ENCODE measurements around the gene IGFLR1. TPM values are rescaled to one million over a fixed set of nuclear protein-coding genes. Genes with fewer than 3 reads are reported as not detected.

The IGFLR1 gene
- total RNA-seq, 1 experiment from 2014 or later: 4.9 TPM

GRCh38 chr19:35777961-35778360, 35.7 kb upstream of the IGFLR1 start:
- BruUV-seq (replicated peaks): no TSS peak
- Histone ChIP-seq H3K4me1 (ENCODE audit: insufficient read depth, low read length, poor library complexity, severe bottlenecking) (peaks cover 13% of the 10 kb centered on the region), H3K9me3 (ENCODE audit: low read depth, low read length, poor library complexity, severe bottlenecking) (no peaks in the 10 kb centered on the region), H3K4me3 (ENCODE audit: low read depth, low read length, poor library complexity, severe bottlenecking) (no peak overlapping the region), H3K36me3 (ENCODE audit: insufficient read depth, low read length, poor library complexity, severe bottlenecking) (peaks cover 28% of the 10 kb centered on the region), H3K27me3 (replicated peaks; ENCODE audit: insufficient read depth, low read depth, low read length, poor library complexity) (no peaks in the 10 kb centered on the region), H3K27ac (ENCODE audit: low read depth, low read length, poor library complexity, severe bottlenecking) (no peak overlapping the region)
- no peak for DNase-seq (ENCODE audit: low spot score)
- intact Hi-C loops (cut with micrococcal nuclease; ENCODE audit: unreplicated experiment): no loop called here
- TF ChIP-seq CTCF (conservative IDR thresholded peaks at IDR 0.05; ENCODE audit: low read depth, low read length) (no peak), EZH2 (IDR thresholded peaks at IDR 0.05; ENCODE audit: borderline replicate concordance, low read depth, low read length, poor library complexity, severe bottlenecking) (no peak)
- CTCF ChIA-PET: interaction anchor here (0.6 kb wide), 1 partner anchor 444 kb away, joined by 5 read pairs; no protein-coding TSS in a partner anchor
- POLR2A ChIA-PET (ENCODE audit: low non-redundant PET): no interaction called here

GRCh38 chr19:35777086-35777841, 35.0 kb upstream of the IGFLR1 start:
- Histone ChIP-seq H3K9me3 (ENCODE audit: low read depth, low read length, poor library complexity, severe bottlenecking) (no peaks in the 10 kb centered on the region), H3K27me3 (replicated peaks; ENCODE audit: insufficient read depth, low read depth, low read length, poor library complexity) (no peaks in the 10 kb centered on the region), H3K27ac (ENCODE audit: low read depth, low read length, poor library complexity, severe bottlenecking) (no peak overlapping the region), H3K4me3 (ENCODE audit: low read depth, low read length, poor library complexity, severe bottlenecking) (no peak overlapping the region), H3K36me3 (ENCODE audit: insufficient read depth, low read length, poor library complexity, severe bottlenecking) (peaks cover 22% of the 10 kb centered on the region), H3K4me1 (ENCODE audit: insufficient read depth, low read length, poor library complexity, severe bottlenecking) (peaks cover 13% of the 10 kb centered on the region)
- CTCF ChIA-PET: no interaction called here
- no peak for DNase-seq (ENCODE audit: low spot score)
- BruUV-seq (replicated peaks): no TSS peak
- no peak for TF ChIP-seq CTCF (conservative IDR thresholded peaks at IDR 0.05; ENCODE audit: low read depth, low read length)
- TF ChIP-seq EZH2 (IDR thresholded peaks at IDR 0.05; ENCODE audit: borderline replicate concordance, low read depth, low read length, poor library complexity, severe bottlenecking): no peak
- POLR2A ChIA-PET (ENCODE audit: low non-redundant PET): no interaction called here
- intact Hi-C loops (cut with micrococcal nuclease; ENCODE audit: unreplicated experiment): no loop called here

GRCh38 chr19:35776102-35776788, 34.0 kb upstream of the IGFLR1 start:
- DNase-seq (ENCODE audit: low spot score): no peak
- no peaks in the 10 kb centered on the region for H3K27me3 ChIP-seq (replicated peaks; ENCODE audit: insufficient read depth, low read depth, low read length, poor library complexity)
- H3K9me3 ChIP-seq (ENCODE audit: low read depth, low read length, poor library complexity, severe bottlenecking): no peaks in the 10 kb centered on the region
- TF ChIP-seq EZH2 (IDR thresholded peaks at IDR 0.05; ENCODE audit: borderline replicate concordance, low read depth, low read length, poor library complexity, severe bottlenecking) (no peak), CTCF (conservative IDR thresholded peaks at IDR 0.05; ENCODE audit: low read depth, low read length) (no peak)
- intact Hi-C loops (cut with micrococcal nuclease; ENCODE audit: unreplicated experiment): no loop called here
- POLR2A ChIA-PET (ENCODE audit: low non-redundant PET): no interaction called here
- peaks cover 13% of the 10 kb centered on the region for H3K4me1 ChIP-seq (ENCODE audit: insufficient read depth, low read length, poor library complexity, severe bottlenecking)
- H3K36me3 ChIP-seq (ENCODE audit: insufficient read depth, low read length, poor library complexity, severe bottlenecking): peaks cover 19% of the 10 kb centered on the region
- CTCF ChIA-PET: no interaction called here
- peak overlapping the region; percentile 37 for H3K27ac ChIP-seq (ENCODE audit: low read depth, low read length, poor library complexity, severe bottlenecking)
- no TSS peak for BruUV-seq (replicated peaks)
- H3K4me3 ChIP-seq (ENCODE audit: low read depth, low read length, poor library complexity, severe bottlenecking): peak overlapping the region; percentile 81
